ENCODE data around the gene GAS2L1.

- TF ChIP-seq CTCF (IDR thresholded peaks at IDR 0.05) = no peak
- TF ChIP-seq POLR2AphosphoS5 (IDR thresholded peaks at IDR 0.05) = no peak
- TF ChIP-seq POLR2A (IDR thresholded peaks at IDR 0.05) = no peak
Measured at GRCh38 chr22:29328566-29329500, 22.4 kb downstream of the GAS2L1 start.
